GM12873 (cell line): ENCODE results near the gene ADAMTS16.

ENCODE experiments used
- CTCF ChIP-seq: IDR thresholded peaks from 2 replicates; pipeline ENCODE4 v1.5.1; 2012; ENCODE audit warnings: low read depth, mild to moderate bottlenecking, moderate library complexity, low read length, control low read depth; ENCODE audit not compliant: insufficient read depth; ENCODE audit errors: missing control alignments

The ADAMTS16 gene

GRCh38 chr5:5304361-5305020 lies 164.4 kb downstream of the ADAMTS16 start:
- no peak for TF ChIP-seq CTCF

- TF ChIP-seq CTCF = no peak
These were observed 166.6 kb downstream of the ADAMTS16 start for GRCh38 chr5:5306696-5307095.

- TF ChIP-seq CTCF = no peak
These were observed 168.2 kb downstream of the ADAMTS16 start for GRCh38 chr5:5308319-5308718.

DNA sequence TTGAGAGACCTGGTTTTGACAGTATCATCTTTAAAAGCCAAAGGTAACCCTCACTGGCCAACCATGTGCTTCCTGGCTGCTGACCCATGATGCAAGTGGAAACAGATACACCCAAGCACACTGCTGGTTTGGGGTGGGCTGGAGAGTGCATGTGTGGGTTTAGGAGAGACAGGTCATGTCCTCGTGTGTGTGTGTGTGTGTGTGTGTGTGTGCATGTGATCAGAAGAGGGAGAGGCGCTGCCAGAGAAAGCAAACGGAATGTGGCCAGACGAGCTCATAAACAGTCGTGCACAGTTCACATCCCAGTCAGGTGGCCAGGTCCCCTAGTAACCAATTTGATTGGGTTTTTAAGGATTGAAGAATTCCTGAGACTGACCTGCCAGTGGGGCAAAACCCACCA lies 169.5 kb downstream of the ADAMTS16 start:
- TF ChIP-seq CTCF = no peak

- TF ChIP-seq CTCF = no peak
These were observed 173.0 kb downstream of the ADAMTS16 start for GRCh38 chr5:5313101-5313635.

- TF ChIP-seq CTCF = no peak
These were observed 174.0 kb downstream of the ADAMTS16 start for GRCh38 chr5:5314166-5314565.

- TF ChIP-seq CTCF = no peak
These were observed 174.5 kb downstream of the ADAMTS16 start for GRCh38 chr5:5314626-5315025.
